WTC11 (cell line): Measurements from ENCODE around the gene SLC22A15. TPM values are rescaled to one million over a fixed set of nuclear protein-coding genes. Genes with fewer than 3 reads are reported as not detected.

ENCODE experiments used
- ATAC-seq: fragments of 200-7000 bp; cut with Tn5 transposase; 2 replicates; pipeline ENCODE4 v1.10.0; 2021; ENCODE audit warnings: mild to moderate bottlenecking, moderate library complexity
- CTCF ChIA-PET: fragments of 300-600 bp; sonication (Branson Sonifier 250); formaldehyde crosslinking; loops from one replicate; lab custom pipeline; 2021; ENCODE audit warnings: antibody characterized with exemption; lab: Charles Lee
- POLR2A ChIA-PET: fragments of 350-600 bp; sonication (Branson Sonifier 250); formaldehyde crosslinking; loops from one replicate; lab custom pipeline; 2021; ENCODE audit warnings: antibody characterized with exemption; lab: Charles Lee
- DNase-seq: peaks from one replicate; pipeline ENCODE4 v3.0.0; 2021; ENCODE audit warnings: low spot score
- H3K27ac Mint-ChIP-seq: 2 replicates; pipeline ENCODE4 v1.8.0; 2021; ENCODE audit warnings: mixed read lengths
- H3K27me3 Mint-ChIP-seq: 2 replicates; pipeline ENCODE4 v1.8.0; 2021; ENCODE audit warnings: low read depth, mild to moderate bottlenecking, moderate library complexity, mixed read lengths
- H3K36me3 Mint-ChIP-seq: 2 replicates; pipeline ENCODE4 v1.8.0; 2021; ENCODE audit warnings: mixed read lengths
- H3K4me1 Mint-ChIP-seq: 2 replicates; pipeline ENCODE4 v1.8.0; 2022; ENCODE audit warnings: mixed read lengths
- H3K4me3 Mint-ChIP-seq: 2 replicates; pipeline ENCODE4 v1.8.0; 2021; ENCODE audit warnings: mild to moderate bottlenecking, moderate library complexity, mixed read lengths
- H3K9me3 Mint-ChIP-seq: 2 replicates; pipeline ENCODE4 v1.8.0; 2021; ENCODE audit warnings: mixed read lengths
- ATF2 ChIP-seq: sonication (generic); formaldehyde crosslinking; IDR thresholded peaks from 2 replicates; pipeline ENCODE4 v1.8.1; 2022; ENCODE audit warnings: low read depth, missing genetic modification reagents, borderline replicate concordance
- CDX4 ChIP-seq: fragments of 250-450 bp; sonication (Bioruptor Pico); IDR thresholded peaks from 2 replicates; pipeline ENCODE4 v1.9.0; 2021; ENCODE audit warnings: moderate library complexity, mild to moderate bottlenecking, inconsistent platforms, borderline replicate concordance
- CREB1 ChIP-seq: sonication (generic); formaldehyde crosslinking; IDR thresholded peaks from 2 replicates; pipeline ENCODE4 v1.8.0; 2023; ENCODE audit warnings: mild to moderate bottlenecking, missing genetic modification reagents
- ELF4 ChIP-seq: sonication (generic); formaldehyde crosslinking; IDR thresholded peaks from 2 replicates; pipeline ENCODE4 v1.8.1; 2022; ENCODE audit warnings: low read depth, mild to moderate bottlenecking, moderate library complexity, missing genetic modification reagents
- ERG ChIP-seq: fragments of 250-450 bp; sonication (Bioruptor Pico); IDR thresholded peaks from 2 replicates; pipeline ENCODE4 v1.8.0; 2021; ENCODE audit warnings: mild to moderate bottlenecking
- FOXP4 ChIP-seq: sonication (generic); formaldehyde crosslinking; IDR thresholded peaks from 2 replicates; pipeline ENCODE4 v1.8.0; 2022; ENCODE audit warnings: mild to moderate bottlenecking, missing genetic modification reagents
- HMGA2 ChIP-seq: fragments of 250-450 bp; sonication (Bioruptor Pico); IDR thresholded peaks from 2 replicates; pipeline ENCODE4 v1.4.0; 2021; ENCODE audit warnings: mild to moderate bottlenecking, moderate library complexity
- KAT7 ChIP-seq: sonication (generic); formaldehyde crosslinking; IDR thresholded peaks from 2 replicates; pipeline ENCODE4 v1.8.1; 2023; ENCODE audit warnings: missing genetic modification reagents, mild to moderate bottlenecking, borderline replicate concordance
- MLX ChIP-seq: sonication (generic); formaldehyde crosslinking; IDR thresholded peaks from 2 replicates; pipeline ENCODE4 v1.8.1; 2023; ENCODE audit warnings: mild to moderate bottlenecking, missing genetic modification reagents, moderate library complexity
- MXD4 ChIP-seq: fragments of 250-450 bp; sonication (Bioruptor Pico); IDR thresholded peaks from 2 replicates; pipeline ENCODE4 v1.8.0; 2021; ENCODE audit warnings: mild to moderate bottlenecking, moderate library complexity, borderline replicate concordance
- MYBL2 ChIP-seq: sonication (generic); formaldehyde crosslinking; IDR thresholded peaks from 2 replicates; pipeline ENCODE4 v1.8.1; 2023; ENCODE audit warnings: mild to moderate bottlenecking, moderate library complexity, missing genetic modification reagents
- NFYB ChIP-seq: sonication (generic); formaldehyde crosslinking; conservative IDR thresholded peaks from 2 replicates; pipeline ENCODE4 v1.8.0; 2022; ENCODE audit warnings: low read depth, missing genetic modification reagents
- PREB ChIP-seq: sonication (generic); formaldehyde crosslinking; IDR thresholded peaks from 2 replicates; pipeline ENCODE4 v1.8.1; 2022; ENCODE audit warnings: mild to moderate bottlenecking, missing genetic modification reagents, moderate library complexity, borderline replicate concordance
- PRRX2 ChIP-seq: fragments of 250-450 bp; sonication (Bioruptor Pico); IDR thresholded peaks from 2 replicates; pipeline ENCODE4 v1.8.0; 2021; ENCODE audit warnings: mild to moderate bottlenecking
- RORB ChIP-seq: fragments of 250-450 bp; sonication (Bioruptor Pico); IDR thresholded peaks from 2 replicates; pipeline ENCODE4 v1.9.0; 2021; ENCODE audit warnings: mild to moderate bottlenecking
- SMAD3 ChIP-seq: sonication (generic); formaldehyde crosslinking; IDR thresholded peaks from 2 replicates; pipeline ENCODE4 v1.8.0; 2022; ENCODE audit warnings: missing genetic modification reagents, mild to moderate bottlenecking, borderline replicate concordance
- SOX15 ChIP-seq: fragments of 250-450 bp; sonication (Bioruptor Pico); IDR thresholded peaks from 2 replicates; pipeline ENCODE4 v1.9.0; 2021; ENCODE audit warnings: mild to moderate bottlenecking
- ZMAT4 ChIP-seq: fragments of 250-450 bp; sonication (Bioruptor Pico); IDR thresholded peaks from 2 replicates; pipeline ENCODE4 v1.9.0; 2021; ENCODE audit warnings: mild to moderate bottlenecking
- ZNF138 ChIP-seq: sonication (generic); formaldehyde crosslinking; conservative IDR thresholded peaks from 2 replicates; pipeline ENCODE4 v1.8.1; 2022; ENCODE audit warnings: mild to moderate bottlenecking, moderate library complexity, missing genetic modification reagents
- ZNF232 ChIP-seq: sonication (generic); formaldehyde crosslinking; IDR thresholded peaks from 2 replicates; pipeline ENCODE4 v1.8.0; 2022; ENCODE audit warnings: mild to moderate bottlenecking, missing genetic modification reagents
- total RNA-seq: library from RNA; stranded (reverse); gene quantifications from 3 replicates; pipeline ENCODE4 v1.2.3, GENCODE V29; 2021

The SLC22A15 gene
- total RNA-seq, 1 experiment from 2014 or later, result 4.5 TPM

- CTCF ChIA-PET, result interaction anchor here (0.6 kb wide), 1 partner anchor 72 kb away, joined by 3 read pairs; no protein-coding TSS in a partner anchor
- ATAC-seq (no peak), DNase-seq (no peak)
- Mint-ChIP-seq H3K4me1 (no peaks in the 10 kb centered on the region), H3K27me3 (peaks cover 4% of the 10 kb centered on the region; the same call in 1 of the 2 replicates), H3K36me3 (peaks cover 28% of the 10 kb centered on the region), H3K27ac (no peak overlapping the region), H3K4me3 (no peak overlapping the region), H3K9me3 (peaks cover 58% of the 10 kb centered on the region)
- TF ChIP-seq ZMAT4 (CRISPR knock-in tag) (no peak), CREB1 (CRISPR knock-in tag) (no peak), SOX15 (CRISPR knock-in tag) (no peak), ERG (no peak), SMAD3 (CRISPR knock-in tag) (no peak), MXD4 (CRISPR knock-in tag) (no peak), CDX4 (CRISPR knock-in tag) (no peak), NFYB (CRISPR knock-in tag) (no peak), RORB (CRISPR knock-in tag) (no peak), ZNF232 (CRISPR knock-in tag) (no peak), FOXP4 (CRISPR knock-in tag) (no peak), MYBL2 (CRISPR knock-in tag) (no peak), ELF4 (no peak), MLX (CRISPR knock-in tag) (no peak), PREB (CRISPR knock-in tag) (no peak), HMGA2 (no peak), ATF2 (CRISPR knock-in tag) (no peak), KAT7 (CRISPR knock-in tag) (no peak), ZNF138 (CRISPR knock-in tag) (no peak), PRRX2 (no peak)
- POLR2A ChIA-PET, result no interaction called here
Observed at GRCh38 chr1:116092752-116093489, 116.6 kb downstream of the SLC22A15 start.
